ENCODE data around the gene ZBTB24. TPM values are rescaled to one million over a fixed set of nuclear protein-coding genes. Genes with fewer than 3 reads are reported as not detected.

Gene ZBTB24
- total RNA-seq, 2 donors from 2014 or later: 3.7 to 4.5 TPM

DNA sequence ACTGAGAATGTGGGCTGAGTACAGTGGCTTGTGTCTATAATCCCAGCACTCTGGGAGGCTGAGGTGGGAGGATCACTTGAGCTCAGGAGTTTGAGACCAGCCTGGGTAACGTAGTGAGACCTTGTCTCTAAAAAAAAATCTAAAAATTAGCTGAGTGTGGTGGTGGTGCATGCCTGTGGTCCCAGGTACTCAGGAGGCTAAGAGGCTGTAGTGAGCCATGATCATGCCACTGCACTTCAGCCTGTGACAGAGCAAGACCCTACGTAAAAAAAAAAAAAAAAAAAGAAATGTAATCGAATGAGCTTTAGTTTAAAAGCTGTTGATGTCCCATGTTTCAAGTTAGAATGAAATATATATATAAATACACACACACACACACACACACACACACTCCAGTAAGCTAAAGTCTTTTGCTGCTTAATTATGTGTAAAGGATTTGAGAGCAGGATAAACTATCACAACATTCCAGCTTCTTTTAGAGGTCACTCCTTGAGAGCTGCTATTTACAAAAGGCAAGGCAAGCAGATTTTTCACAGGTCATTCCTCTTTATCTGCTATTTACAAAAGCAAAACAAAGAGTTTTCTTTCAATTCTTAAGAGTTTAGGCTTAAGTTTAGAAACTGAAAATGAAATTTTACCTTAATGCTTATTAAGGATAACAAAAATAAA, 22.7 kb downstream of the ZBTB24 start:
- H3K36me3 ChIP-seq: peaks cover 25% of the 10 kb centered on the region
- H3K9me3 ChIP-seq: no peaks in the 10 kb centered on the region
- no peak for DNase-seq (ENCODE audit: low spot score)
- no peaks in the 10 kb centered on the region for H3K27me3 ChIP-seq
- no peak for TF ChIP-seq CTCF (IDR thresholded peaks at IDR 0.05)
- no peak overlapping the region for H3K4me3 ChIP-seq
- peaks cover 0 to 18% of the 10 kb centered on the region in 2 donors for H3K4me1 ChIP-seq
- no peak overlapping the region for H3K27ac ChIP-seq

DNA sequence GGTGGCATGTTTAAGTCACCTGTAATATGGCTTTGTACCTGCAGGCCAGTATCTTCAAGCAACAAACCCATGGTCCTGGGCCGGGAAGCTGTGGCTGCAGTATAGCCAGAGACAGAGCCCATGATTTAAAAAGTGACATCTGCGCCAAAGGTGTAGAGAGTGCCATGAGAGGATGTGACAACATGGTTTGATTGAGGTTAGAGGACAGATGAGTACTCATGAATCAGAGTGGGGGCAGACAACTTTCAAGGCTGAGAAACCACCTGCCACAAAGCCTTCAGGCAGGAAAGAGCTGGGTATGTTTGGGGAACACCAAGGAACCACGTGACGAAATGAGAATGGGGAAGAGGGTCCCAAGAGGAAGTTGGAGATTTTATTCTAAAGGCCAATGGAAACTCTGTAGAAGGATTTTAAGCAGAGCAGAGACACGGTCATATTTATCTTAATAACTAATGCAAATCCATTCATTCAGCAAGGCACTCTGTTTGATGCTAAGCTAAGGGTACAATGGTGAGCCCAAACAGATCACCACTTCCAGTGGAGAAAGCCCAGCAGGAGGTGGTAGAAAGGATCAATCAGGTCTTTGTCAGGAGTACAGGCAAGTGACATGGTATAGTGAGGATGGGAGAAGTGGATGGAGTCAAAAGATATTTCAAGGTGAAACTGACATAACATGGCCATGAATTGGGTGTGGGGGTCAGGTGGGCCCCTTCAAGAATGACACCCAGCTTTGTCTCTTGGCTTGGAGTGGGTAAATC, 24.1 kb downstream of the ZBTB24 start:
- H3K36me3 ChIP-seq: peaks cover 15% of the 10 kb centered on the region
- DNase-seq (ENCODE audit: low spot score): no peak
- H3K27me3 ChIP-seq: no peaks in the 10 kb centered on the region
- no peaks in the 10 kb centered on the region for H3K9me3 ChIP-seq
- no peak for TF ChIP-seq CTCF (IDR thresholded peaks at IDR 0.05)
- no peak overlapping the region for H3K27ac ChIP-seq
- H3K4me1 ChIP-seq: peaks cover 0 to 29% of the 10 kb centered on the region in 2 donors
- H3K4me3 ChIP-seq: no peak overlapping the region

GRCh38 chr6:109457562-109457996, 25.4 kb downstream of the ZBTB24 start:
- H3K36me3 ChIP-seq: peaks cover 15% of the 10 kb centered on the region
- peaks cover 0 to 32% of the 10 kb centered on the region in 2 donors for H3K4me1 ChIP-seq
- no peak for DNase-seq (ENCODE audit: low spot score)
- H3K27me3 ChIP-seq: no peaks in the 10 kb centered on the region
- peak overlapping the region; percentile 74 to 77 for H3K27ac ChIP-seq
- H3K9me3 ChIP-seq: no peaks in the 10 kb centered on the region
- no peak for TF ChIP-seq CTCF (IDR thresholded peaks at IDR 0.05)
- H3K4me3 ChIP-seq: no peak overlapping the region

GRCh38 chr6:109456710-109457561, 26.1 kb downstream of the ZBTB24 start:
- DNase-seq (ENCODE audit: low spot score): peak; percentile 88
- no peaks in the 10 kb centered on the region for H3K9me3 ChIP-seq
- peak overlapping the region; percentile 59 to 82 for H3K4me3 ChIP-seq
- peaks cover 9% of the 10 kb centered on the region for H3K36me3 ChIP-seq
- peaks cover 0 to 32% of the 10 kb centered on the region in 2 donors for H3K4me1 ChIP-seq
- no peaks in the 10 kb centered on the region for H3K27me3 ChIP-seq
- TF ChIP-seq CTCF (IDR thresholded peaks at IDR 0.05): no peak
- H3K27ac ChIP-seq: peak overlapping the region; percentile 74 to 77

GRCh38 chr6:109456111-109456583, 26.9 kb downstream of the ZBTB24 start:
- H3K4me3 ChIP-seq: peak overlapping the region; percentile 59 to 82
- no peaks in the 10 kb centered on the region for H3K27me3 ChIP-seq
- H3K4me1 ChIP-seq: peaks cover 0 to 32% of the 10 kb centered on the region in 2 donors
- H3K27ac ChIP-seq: peak overlapping the region; percentile 74 to 77
- H3K36me3 ChIP-seq: peaks cover under 1% of the 10 kb centered on the region
- H3K9me3 ChIP-seq: no peaks in the 10 kb centered on the region
- DNase-seq (ENCODE audit: low spot score): no peak
- no peak for TF ChIP-seq CTCF (IDR thresholded peaks at IDR 0.05)
